HG03095 (cell line): Measurements from ENCODE around the gene CCN5.

Source experiments
- ATAC-seq: cut with Tn5 transposase; IDR thresholded peaks from one replicate; pipeline ENCODE4 v1.9.1; 2021; ENCODE audit warnings: moderate library complexity; ENCODE audit not compliant: unreplicated experiment

The CCN5 gene

GRCh38 chr20:44715499-44716308, 535 bp downstream of the CCN5 start:
- no peak for ATAC-seq

DNA sequence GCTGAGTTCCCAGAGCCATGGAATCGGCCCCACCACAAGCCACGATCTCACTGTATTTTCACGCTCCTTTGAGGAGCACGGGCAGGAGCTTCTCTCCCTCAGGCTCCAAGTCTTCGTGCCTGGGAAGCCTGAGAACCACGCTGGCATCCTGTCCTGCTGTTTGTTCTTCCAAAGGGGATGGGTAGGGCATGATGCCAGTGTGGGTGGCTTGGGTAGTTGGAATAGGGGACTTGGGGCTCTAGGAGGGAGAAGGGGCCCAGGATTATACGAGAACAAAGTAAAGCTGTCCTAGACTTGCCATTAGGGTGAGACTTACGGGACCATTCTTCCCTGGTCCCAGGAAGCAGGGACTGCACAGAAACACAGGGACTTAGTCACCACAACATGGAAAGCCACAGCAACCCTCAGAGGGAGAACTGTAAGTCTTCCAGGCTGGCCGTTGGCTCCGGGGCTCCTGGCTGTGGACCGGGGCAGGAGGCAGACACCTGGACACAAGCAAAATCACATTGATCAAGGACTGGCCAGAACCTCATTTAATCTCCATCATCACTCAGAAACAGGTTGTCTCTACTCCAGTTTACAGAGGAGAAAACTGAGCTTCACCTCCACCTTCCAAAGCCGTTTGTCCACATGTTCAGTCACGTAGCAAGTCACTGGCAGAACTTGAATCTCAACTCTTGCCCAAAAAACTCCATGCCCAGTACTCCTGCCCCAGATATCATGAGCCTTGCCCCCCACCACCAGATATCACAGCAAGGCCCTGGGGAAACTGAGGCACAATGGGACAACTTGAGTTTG, 1.3 kb downstream of the CCN5 start:
- ATAC-seq, result no peak

DNA sequence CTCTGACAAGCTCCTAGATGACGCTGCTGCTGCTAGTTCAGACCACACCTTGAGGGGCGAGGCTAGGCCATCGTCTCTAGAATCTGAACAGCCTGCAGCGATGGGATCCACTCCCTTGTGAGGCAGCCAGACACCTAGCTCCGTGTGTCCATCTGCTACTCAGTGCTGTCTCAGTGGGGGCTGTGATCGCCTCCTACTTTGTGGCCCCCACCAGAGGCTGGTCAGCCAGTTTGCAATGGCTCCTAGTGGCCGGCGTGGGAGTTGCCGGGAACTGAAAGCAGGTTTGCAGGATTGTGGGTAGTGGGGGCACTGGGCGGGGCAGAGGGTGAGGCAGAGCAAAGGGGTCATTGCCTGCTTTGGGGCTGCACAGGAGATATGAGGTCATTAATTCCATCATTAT, 2.8 kb downstream of the CCN5 start:
- no peak for ATAC-seq

DNA sequence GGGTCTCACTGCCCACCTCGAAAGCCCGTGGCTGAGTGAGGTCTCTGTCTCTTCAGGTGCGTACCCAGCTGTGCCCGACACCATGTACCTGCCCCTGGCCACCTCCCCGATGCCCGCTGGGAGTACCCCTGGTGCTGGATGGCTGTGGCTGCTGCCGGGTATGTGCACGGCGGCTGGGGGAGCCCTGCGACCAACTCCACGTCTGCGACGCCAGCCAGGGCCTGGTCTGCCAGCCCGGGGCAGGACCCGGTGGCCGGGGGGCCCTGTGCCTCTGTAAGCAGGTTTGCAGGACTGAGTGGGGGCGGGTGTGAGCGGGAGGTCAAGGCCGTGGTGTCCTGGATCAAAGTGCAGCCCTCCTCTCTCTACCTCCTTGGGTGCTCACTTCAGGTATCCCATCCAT, 4.7 kb downstream of the CCN5 start:
- no peak for ATAC-seq

DNA sequence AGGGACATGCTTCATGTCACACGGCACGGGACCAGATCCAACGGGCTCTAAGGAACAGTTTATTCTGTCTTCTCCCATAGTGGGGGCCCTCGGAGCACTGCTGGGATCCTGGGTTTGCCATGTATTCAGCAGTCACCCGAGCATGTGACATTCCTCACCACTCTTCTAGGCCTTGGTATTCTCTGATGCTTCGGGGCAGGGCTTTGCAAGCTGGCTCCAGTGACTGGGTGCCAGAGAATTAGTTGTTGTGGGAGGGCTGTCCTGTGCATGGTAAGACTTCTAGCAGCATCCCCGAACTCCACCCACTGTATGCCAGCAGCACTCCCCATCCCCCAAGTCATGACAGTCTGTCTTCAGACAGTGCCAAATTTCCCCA, 5.4 kb downstream of the CCN5 start:
- ATAC-seq, result no peak

DNA sequence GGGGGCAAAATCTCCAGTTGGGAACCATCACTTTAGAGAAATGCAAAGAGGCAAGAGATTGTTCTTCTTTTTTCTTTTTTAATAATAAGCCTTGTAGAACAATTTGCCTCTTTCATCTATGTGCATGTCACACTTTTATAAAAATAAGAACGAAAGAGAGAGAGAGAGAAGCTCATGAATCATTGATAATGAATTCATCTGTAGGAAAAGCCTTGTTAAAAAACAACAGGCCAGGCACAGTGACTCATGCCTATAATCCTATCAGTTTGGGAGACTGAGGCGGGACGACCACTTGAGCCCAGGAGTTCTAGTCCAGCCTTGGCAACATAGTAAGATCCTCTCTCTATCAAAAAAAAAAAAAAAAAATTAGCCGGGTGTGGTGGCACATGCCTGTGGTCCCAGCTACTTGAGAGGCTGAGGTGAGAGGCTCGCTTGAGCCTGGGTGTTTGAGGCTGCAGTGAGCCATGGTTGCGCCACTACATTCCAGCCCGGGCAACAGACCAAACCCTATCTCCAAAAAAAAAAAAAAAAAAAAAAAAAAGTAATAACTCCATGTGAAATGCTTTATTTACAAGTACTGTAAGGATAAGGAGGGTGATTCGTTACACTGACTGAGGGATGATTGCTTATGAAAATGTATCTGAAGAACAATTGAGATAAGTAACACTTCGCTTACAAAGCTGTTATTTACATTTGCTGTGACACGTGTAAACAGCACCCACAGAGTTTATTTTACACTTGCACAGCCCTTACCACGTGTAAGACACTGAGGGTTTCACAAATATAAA, 6.0 kb downstream of the CCN5 start:
- no peak for ATAC-seq

GRCh38 chr20:44721785-44722054, 6.6 kb downstream of the CCN5 start:
- no peak for ATAC-seq

DNA sequence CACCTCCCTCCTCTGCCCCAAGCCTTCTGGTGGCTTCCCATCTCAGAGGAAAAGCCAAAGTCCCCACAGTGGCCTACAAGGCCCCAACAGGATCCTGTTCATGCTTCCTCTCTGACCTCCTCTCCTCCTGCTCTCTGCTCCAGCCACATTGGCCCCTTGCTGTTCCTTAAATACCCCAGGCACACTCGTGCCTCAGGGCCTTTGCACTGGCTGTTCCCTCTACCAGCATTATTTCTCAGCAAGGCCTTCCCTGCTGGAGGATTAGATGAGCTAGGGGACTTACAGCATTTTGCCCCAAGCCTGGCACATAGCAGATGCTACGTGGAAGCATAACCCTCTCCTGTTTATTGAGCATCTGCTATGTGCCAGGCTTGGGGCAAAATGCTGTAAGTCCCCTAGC, 7.8 kb downstream of the CCN5 start:
- no peak for ATAC-seq

DNA sequence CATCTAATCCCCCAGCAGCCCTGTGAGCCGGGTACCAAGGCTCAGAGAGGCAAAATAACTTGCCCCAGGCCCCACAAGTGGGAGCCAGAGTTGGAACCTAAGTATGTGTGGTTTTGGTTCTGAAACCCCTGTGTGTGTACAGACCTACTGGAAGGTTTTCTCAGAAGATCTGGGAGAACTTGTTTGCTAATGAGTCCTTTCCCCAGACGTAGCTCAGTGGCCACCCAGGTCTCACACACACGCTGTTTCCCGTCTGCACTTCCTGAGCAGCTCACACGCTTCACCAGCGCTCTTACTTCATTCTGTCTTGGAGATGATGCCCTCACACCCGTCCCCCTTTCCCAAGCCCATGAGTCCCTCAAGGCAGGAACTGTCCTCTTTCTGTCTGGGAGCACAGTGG, 8.2 kb downstream of the CCN5 start:
- ATAC-seq, result no peak

DNA sequence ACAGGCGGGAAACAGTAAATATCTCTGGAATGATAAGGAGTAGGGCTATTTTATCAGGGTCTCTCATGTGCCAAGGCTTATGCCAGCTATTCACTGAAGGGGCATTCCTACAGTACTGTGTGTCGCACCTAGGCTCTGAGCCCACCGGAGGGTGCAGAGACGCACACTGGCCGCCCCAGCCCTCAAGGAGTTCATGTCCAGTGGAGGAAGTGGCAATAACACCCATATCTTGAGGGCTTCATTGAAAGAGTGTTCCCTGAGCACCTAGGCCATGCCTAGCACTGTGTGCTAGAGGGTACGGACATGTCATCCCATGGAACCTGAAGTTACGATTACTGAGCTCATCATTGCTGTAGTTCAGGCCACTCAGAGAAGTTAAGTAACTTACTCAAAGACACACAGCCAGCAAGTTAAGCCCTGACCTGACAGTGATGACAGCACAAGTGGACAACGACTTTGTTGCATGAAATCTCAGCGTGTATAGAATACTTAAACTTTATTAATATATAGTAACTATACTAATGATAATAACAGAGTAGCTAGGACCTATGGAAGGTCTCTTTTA, 8.7 kb downstream of the CCN5 start:
- ATAC-seq, result no peak

- ATAC-seq, result no peak
Observed at GRCh38 chr20:44724423-44725091, 9.4 kb downstream of the CCN5 start.

DNA sequence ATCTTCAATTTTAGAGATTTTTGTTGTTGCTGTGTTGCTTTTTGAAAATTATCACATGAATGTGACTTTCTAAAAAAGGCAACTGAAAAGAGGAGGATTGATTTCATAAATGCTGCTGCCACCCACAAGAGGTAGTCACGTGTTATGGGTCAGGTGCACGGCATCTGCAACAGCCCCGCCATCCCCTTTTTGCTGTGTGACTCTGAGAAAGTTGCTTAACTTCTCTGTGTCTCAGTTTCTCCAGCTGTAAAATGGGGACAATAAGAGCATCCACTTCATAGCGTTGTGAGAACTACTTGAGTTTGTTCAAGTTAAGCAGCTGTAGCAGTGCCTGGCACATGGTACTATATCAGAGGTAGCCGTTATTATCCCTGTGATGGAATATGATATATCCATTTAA, 10.7 kb downstream of the CCN5 start:
- ATAC-seq, result no peak

DNA sequence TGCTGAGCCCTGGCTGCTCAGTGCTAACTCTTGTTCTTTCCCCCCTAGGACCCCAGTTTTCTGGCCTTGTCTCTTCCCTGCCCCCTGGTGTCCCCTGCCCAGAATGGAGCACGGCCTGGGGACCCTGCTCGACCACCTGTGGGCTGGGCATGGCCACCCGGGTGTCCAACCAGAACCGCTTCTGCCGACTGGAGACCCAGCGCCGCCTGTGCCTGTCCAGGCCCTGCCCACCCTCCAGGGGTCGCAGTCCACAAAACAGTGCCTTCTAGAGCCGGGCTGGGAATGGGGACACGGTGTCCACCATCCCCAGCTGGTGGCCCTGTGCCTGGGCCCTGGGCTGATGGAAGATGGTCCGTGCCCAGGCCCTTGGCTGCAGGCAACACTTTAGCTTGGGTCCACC, 11.9 kb downstream of the CCN5 start:
- no peak for ATAC-seq

DNA sequence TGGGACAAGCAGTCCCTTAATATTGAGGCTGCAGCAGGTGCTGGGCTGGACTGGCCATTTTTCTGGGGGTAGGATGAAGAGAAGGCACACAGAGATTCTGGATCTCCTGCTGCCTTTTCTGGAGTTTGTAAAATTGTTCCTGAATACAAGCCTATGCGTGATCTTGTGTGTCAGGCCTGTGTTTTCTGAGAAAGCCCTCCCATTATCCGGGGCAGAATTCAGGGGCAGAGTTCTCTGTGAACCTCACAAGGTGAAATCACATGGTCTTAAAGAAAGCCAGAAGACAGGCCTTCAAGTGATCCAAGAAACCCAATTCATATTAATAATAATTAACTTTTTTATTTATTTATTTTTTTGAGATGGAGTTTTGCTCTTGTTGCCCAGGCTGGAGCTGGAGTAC, 12.5 kb downstream of the CCN5 start:
- no peak for ATAC-seq

GRCh38 chr20:44728801-44729443, 13.8 kb downstream of the CCN5 start:
- ATAC-seq, result no peak

DNA sequence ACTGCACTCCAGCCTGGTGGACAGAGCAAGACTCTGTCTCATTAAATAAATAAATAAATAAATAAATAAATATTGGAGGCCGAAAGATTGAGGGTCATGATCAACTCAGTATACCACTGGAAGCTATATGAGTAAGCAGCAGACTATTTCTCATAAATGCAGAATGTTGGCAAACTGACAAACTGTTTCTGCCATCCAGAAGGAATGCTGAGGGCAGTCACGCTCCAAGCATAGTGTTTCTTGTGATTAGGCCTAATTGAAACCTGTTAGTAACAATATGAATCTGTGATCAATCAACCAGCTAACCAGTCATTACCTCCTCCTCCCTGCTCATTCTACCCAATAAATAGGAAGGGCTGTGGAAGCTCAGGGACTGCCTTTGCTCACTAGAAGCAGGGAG, 15.3 kb downstream of the CCN5 start:
- no peak for ATAC-seq

DNA sequence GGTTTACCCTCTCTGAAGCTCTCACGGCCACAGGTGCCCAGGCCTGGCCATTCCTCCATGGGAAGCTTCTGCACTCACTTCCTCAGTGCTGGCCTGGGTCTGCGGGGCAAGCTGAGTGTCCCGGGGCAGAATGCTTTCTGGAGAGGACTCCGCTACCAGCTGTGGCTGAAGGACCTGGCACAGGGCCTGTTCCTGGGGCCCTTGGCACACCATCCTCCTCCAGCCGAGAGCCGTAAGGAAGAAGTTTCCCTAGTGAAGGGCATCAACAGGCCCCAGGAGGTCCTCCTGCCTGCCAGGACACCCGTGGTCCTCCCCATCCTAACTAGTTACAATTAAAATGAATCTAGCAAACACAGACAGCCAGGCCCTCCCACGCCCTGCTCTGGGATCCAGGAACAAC, 16.5 kb downstream of the CCN5 start:
- no peak for ATAC-seq

- no peak for ATAC-seq
Observed at GRCh38 chr20:44732327-44732726, 17.2 kb downstream of the CCN5 start.

- no peak for ATAC-seq
Observed at GRCh38 chr20:44733341-44734069, 18.3 kb downstream of the CCN5 start.

GRCh38 chr20:44734938-44735337, 19.8 kb downstream of the CCN5 start:
- ATAC-seq, result no peak
